OCI-LY1 (cell line): ENCODE results near the gene PRDM15.

ENCODE experiments used
- CTCF ChIP-seq: fragments of 200-600 bp; sonication (generic), shearing (Covaris generic); IDR thresholded peaks from 2 replicates; pipeline ENCODE4 v1.5.1; 2017; ENCODE audit warnings: mild to moderate bottlenecking, antibody characterized with exemption, low read length, moderate library complexity, mixed read lengths
- EZH2 ChIP-seq: fragments of 200-600 bp; sonication (generic), shearing (Covaris generic); IDR thresholded peaks from 2 replicates; pipeline ENCODE4 v1.8.0; 2017; ENCODE audit warnings: borderline replicate concordance, mixed run types, mild to moderate bottlenecking, antibody characterized with exemption, low read length, moderate library complexity, mixed read lengths

GRCh38 chr21:41863439-41863740 lies 15.8 kb downstream of the PRDM15 start:
- no peak for TF ChIP-seq CTCF
- no peak for TF ChIP-seq EZH2
